Astrocyte (in vitro differentiated cells and primary cell): ENCODE results near the gene UBE2E3. TPM values are rescaled to one million over a fixed set of nuclear protein-coding genes. Genes with fewer than 3 reads are reported as not detected.

ENCODE experiments used
- DNase-seq: peaks from one replicate; pipeline ENCODE4 v3.0.0-alpha.2; 2010; ENCODE audit warnings: low read depth
- FAIRE-seq: peaks from 2 replicates; lab custom pipeline; 2011; peaks lifted over from hg19 to GRCh38; lab: Jason Lieb, UNC
- H2AFZ ChIP-seq: 2 replicates; pipeline ENCODE4 v1.6.0; 2012; ENCODE audit warnings: low read depth, low read length, inconsistent platforms
- H3K27ac ChIP-seq: 2 replicates; pipeline ENCODE4 v1.5.1; 2011; ENCODE audit warnings: low read depth, low read length, inconsistent platforms
- H3K27me3 ChIP-seq: 2 replicates; pipeline ENCODE4 v1.6.0; 2011; ENCODE audit warnings: low read length, inconsistent platforms; ENCODE audit not compliant: insufficient read depth
- H3K36me3 ChIP-seq: 2 replicates; pipeline ENCODE4 v1.5.1; 2011; ENCODE audit warnings: low read length, inconsistent platforms; ENCODE audit not compliant: insufficient read depth
- H3K4me1 ChIP-seq: 2 replicates; pipeline ENCODE4 v1.5.1; 2011; ENCODE audit warnings: low read length, inconsistent platforms; ENCODE audit not compliant: insufficient read depth
- H3K4me2 ChIP-seq: 2 replicates; pipeline ENCODE4 v1.6.0; 2012; ENCODE audit warnings: low read length, inconsistent platforms
- H3K4me3 ChIP-seq: 2 replicates; pipeline ENCODE4 v1.5.1; 2011; ENCODE audit warnings: low read depth, mild to moderate bottlenecking, low read length, inconsistent platforms; ENCODE audit not compliant: insufficient read depth
- H3K79me2 ChIP-seq: 2 replicates; pipeline ENCODE4 v1.6.0; 2012; ENCODE audit warnings: mild to moderate bottlenecking, low read length, inconsistent platforms; ENCODE audit not compliant: insufficient read depth
- H3K9ac ChIP-seq: 2 replicates; pipeline ENCODE4 v1.6.0; 2012; ENCODE audit warnings: mild to moderate bottlenecking, low read length, inconsistent platforms
- H3K9me3 ChIP-seq: 2 replicates; pipeline ENCODE4 v1.5.1; 2012; ENCODE audit warnings: low read depth, mild to moderate bottlenecking, low read length, inconsistent platforms; ENCODE audit not compliant: insufficient read depth
- H4K20me1 ChIP-seq: 2 replicates; pipeline ENCODE4 v1.6.0; 2012; ENCODE audit warnings: low read length, inconsistent platforms; ENCODE audit not compliant: insufficient read depth
- H3K27ac Mint-ChIP-seq: one replicate; pipeline ENCODE4 v1.8.0; 2021; ENCODE audit warnings: mild to moderate bottlenecking, mixed read lengths; ENCODE audit not compliant: unreplicated experiment
- H3K27me3 Mint-ChIP-seq: one replicate; pipeline ENCODE4 v1.8.0; 2021; ENCODE audit warnings: low read depth, mixed read lengths; ENCODE audit not compliant: unreplicated experiment
- H3K36me3 Mint-ChIP-seq: one replicate; pipeline ENCODE4 v1.8.0; 2021; ENCODE audit warnings: low read depth, mixed read lengths; ENCODE audit not compliant: unreplicated experiment
- H3K4me1 Mint-ChIP-seq: one replicate; pipeline ENCODE4 v1.8.0; 2021; ENCODE audit warnings: low read depth, mixed read lengths; ENCODE audit not compliant: unreplicated experiment
- H3K4me3 Mint-ChIP-seq: one replicate; pipeline ENCODE4 v1.8.0; 2021; ENCODE audit warnings: mild to moderate bottlenecking, moderate library complexity, mixed read lengths; ENCODE audit not compliant: unreplicated experiment
- H3K9me3 Mint-ChIP-seq: one replicate; pipeline ENCODE4 v1.8.0; 2021; ENCODE audit warnings: mild to moderate bottlenecking, mixed read lengths; ENCODE audit not compliant: unreplicated experiment
- CTCF ChIP-seq: IDR thresholded peaks from 2 replicates; pipeline ENCODE4 v1.5.1; 2011; ENCODE audit warnings: low read depth, mild to moderate bottlenecking, inconsistent platforms, low read length, moderate library complexity; ENCODE audit not compliant: insufficient read depth
- EZH2 ChIP-seq: IDR thresholded peaks from 2 replicates; pipeline ENCODE4 v1.6.1; 2012; ENCODE audit warnings: mild to moderate bottlenecking, low read length, inconsistent platforms; ENCODE audit not compliant: insufficient read depth
- total RNA-seq: library from RNA; stranded (reverse); gene quantifications from 2 replicates; pipeline ENCODE4 v1.2.1, GENCODE V29; 2021

UBE2E3 gene
- total RNA-seq, 1 donor from 2014 or later = 140 TPM

GRCh38 chr2:181070836-181071200 is 90.4 kb downstream of the UBE2E3 start:
- no peak overlapping the region for H3K27ac Mint-ChIP-seq

GRCh38 chr2:181072486-181073235 is 92.3 kb downstream of the UBE2E3 start:
- Mint-ChIP-seq H3K4me3 (no peak overlapping the region), H3K27ac (no peak overlapping the region), H3K36me3 (peaks cover 2% of the 10 kb centered on the region), H3K4me1 (peaks cover 27% of the 10 kb centered on the region), H3K9me3 (no peaks in the 10 kb centered on the region), H3K27me3 (no peaks in the 10 kb centered on the region)
- DNase-seq (peak; percentile 9), FAIRE-seq (no peak)
- no peak overlapping the region for H2AFZ ChIP-seq
- peaks cover 23% of the 10 kb centered on the region for H3K79me2 ChIP-seq
- no peak for TF ChIP-seq EZH2
- TF ChIP-seq CTCF = no peak
- H3K4me1 ChIP-seq = peaks cover 24% of the 10 kb centered on the region
- no peaks in the 10 kb centered on the region for H3K9me3 ChIP-seq
- H3K27me3 ChIP-seq = no peaks in the 10 kb centered on the region
- H3K9ac ChIP-seq = no peak overlapping the region
- H3K4me2 ChIP-seq = peak overlapping the region; percentile 3
- H3K27ac ChIP-seq = no peak overlapping the region
- H3K4me3 ChIP-seq = no peak overlapping the region
- no peaks in the 10 kb centered on the region for H3K36me3 ChIP-seq
- H4K20me1 ChIP-seq = peaks cover 23% of the 10 kb centered on the region

More at GRCh38 chr2:181070836-181071200, 90.4 kb downstream of the UBE2E3 start:
- Mint-ChIP-seq H3K9me3 (no peaks in the 10 kb centered on the region), H3K27me3 (no peaks in the 10 kb centered on the region), H3K4me1 (peaks cover 27% of the 10 kb centered on the region), H3K36me3 (peaks cover 2% of the 10 kb centered on the region), H3K4me3 (no peak overlapping the region)
- Histone ChIP-seq H2AFZ (no peak overlapping the region), H3K9me3 (no peaks in the 10 kb centered on the region), H3K27me3 (no peaks in the 10 kb centered on the region), H3K4me2 (no peak overlapping the region), H3K4me1 (peaks cover 24% of the 10 kb centered on the region), H3K27ac (no peak overlapping the region), H3K36me3 (no peaks in the 10 kb centered on the region), H3K79me2 (peaks cover 36% of the 10 kb centered on the region), H4K20me1 (peaks cover 23% of the 10 kb centered on the region), H3K9ac (no peak overlapping the region), H3K4me3 (no peak overlapping the region)
- FAIRE-seq (peak; percentile 32), DNase-seq (no peak)
- no peak for TF ChIP-seq EZH2

GRCh38 chr2:181073896-181074295 is 93.5 kb downstream of the UBE2E3 start:
- peaks cover 2% of the 10 kb centered on the region for H3K36me3 Mint-ChIP-seq
- Histone ChIP-seq H4K20me1 (peaks cover 23% of the 10 kb centered on the region), H3K4me1 (peaks cover 24% of the 10 kb centered on the region), H3K4me3 (no peak overlapping the region), H3K4me2 (peak overlapping the region; percentile 9), H3K27ac (no peak overlapping the region), H3K9me3 (no peaks in the 10 kb centered on the region), H3K9ac (no peak overlapping the region), H3K36me3 (no peaks in the 10 kb centered on the region), H3K79me2 (peaks cover 14% of the 10 kb centered on the region), H3K27me3 (no peaks in the 10 kb centered on the region), H2AFZ (no peak overlapping the region)
- TF ChIP-seq CTCF (no peak), EZH2 (no peak)
- peaks cover 27% of the 10 kb centered on the region for H3K4me1 Mint-ChIP-seq
- peak overlapping the region; percentile 83 for H3K27ac Mint-ChIP-seq
- DNase-seq (peak; percentile 75), FAIRE-seq (peak; percentile 69)
- H3K4me3 Mint-ChIP-seq = peak overlapping the region; percentile 41
- no peaks in the 10 kb centered on the region for H3K9me3 Mint-ChIP-seq
- H3K27me3 Mint-ChIP-seq = no peaks in the 10 kb centered on the region
